B cell (primary cell): Measurements from ENCODE around the gene PBXIP1. TPM values are rescaled to one million over a fixed set of nuclear protein-coding genes. Genes with fewer than 3 reads are reported as not detected.

ENCODE experiments used
- ATAC-seq: fragments of 200-7000 bp; cut with Tn5 transposase; one replicate; pipeline ENCODE4 v1.10.0; 2021; ENCODE audit warnings: low read depth, mild to moderate bottlenecking, moderate number of reproducible peaks, moderate library complexity
- CTCF ChIA-PET: fragments of 350-600 bp; sonication (Branson Sonifier 250); formaldehyde crosslinking; loops from one replicate; lab custom pipeline; 2021; ENCODE audit warnings: antibody characterized with exemption, inconsistent platforms; lab: Charles Lee
- POLR2A ChIA-PET: fragments of 350-600 bp; sonication (Branson Sonifier 250); formaldehyde crosslinking; loops from one replicate; lab custom pipeline; 2021; ENCODE audit warnings: antibody characterized with exemption; lab: Charles Lee
- DNase-seq: peaks from one replicate; pipeline ENCODE4 v3.0.0; 2013
- H2AFZ ChIP-seq: 2 replicates; pipeline ENCODE4 v1.6.1; 2012; ENCODE audit warnings: mild to moderate bottlenecking, low read depth, low read length; ENCODE audit not compliant: insufficient read depth, poor library complexity, severe bottlenecking
- H3K27ac ChIP-seq, 2 donors: 1 replicate in 1 of 2; 2 replicates in 1 of 2; pipeline ENCODE4 v1.5.1; 2012 to 2013; ENCODE audit warnings: low read length in 2 of 2, mild to moderate bottlenecking in 2 of 2, moderate library complexity in 1 of 2
- H3K27me3 ChIP-seq, 4 experiments: fragments of 200-600 bp in 1 of 4; sonication (generic) in 1 of 4; replicated peaks in 1 of 4; 1 replicate in 2 of 4; 2 replicates in 2 of 4; pipeline versions ENCODE4 v1.6.1 to v1.7.0; 2013 to 2016; ENCODE audit warnings: low read length in 3 of 4, mild to moderate bottlenecking in 2 of 4, mixed read lengths in 1 of 4, moderate library complexity in 1 of 4; ENCODE audit not compliant: insufficient read depth in 4 of 4, control insufficient read depth in 3 of 4; ENCODE audit errors: control extremely low read depth in 1 of 4
- H3K36me3 ChIP-seq, 2 experiments: replicated peaks in 1 of 2; 1 replicate in 1 of 2; 2 replicates in 1 of 2; pipeline versions ENCODE4 v1.6.1 to v1.7.1; 2013; ENCODE audit warnings: low read length in 1 of 2; ENCODE audit not compliant: insufficient read depth in 2 of 2, control insufficient read depth in 1 of 2; ENCODE audit errors: control extremely low read depth in 1 of 2, extremely low read depth in 1 of 2
- H3K4me1 ChIP-seq, 2 donors: fragments of 200-600 bp in 1 of 2; sonication (generic) in 1 of 2; 1 replicate in 1 of 2; 2 replicates in 1 of 2; pipeline versions ENCODE4 v1.5.1 to v1.6.1; 2013 to 2017; ENCODE audit warnings: low read length in 2 of 2; ENCODE audit not compliant: control insufficient read depth in 2 of 2, insufficient read depth in 2 of 2
- H3K4me2 ChIP-seq: replicated peaks from 2 replicates; pipeline ENCODE3; 2012; ENCODE audit warnings: mild to moderate bottlenecking, low read depth, low read length; ENCODE audit not compliant: poor library complexity, severe bottlenecking
- H3K4me3 ChIP-seq, 5 experiments: fragments of 200-600 bp in 1 of 5; sonication (generic) in 1 of 5; 1 replicate in 3 of 5; 2 replicates in 2 of 5; pipeline versions ENCODE4 v1.5.1 to v1.7.0; 2011 to 2016; ENCODE audit warnings: low read length in 4 of 5, mild to moderate bottlenecking in 4 of 5, low read depth in 2 of 5, control low read depth in 1 of 5, moderate library complexity in 1 of 5; ENCODE audit not compliant: insufficient read depth in 1 of 5; ENCODE audit errors: control extremely low read depth in 1 of 5, extremely low read depth in 1 of 5
- H3K79me2 ChIP-seq: fragments of 200-600 bp; sonication (generic); one replicate; pipeline ENCODE4 v1.6.0; 2016; ENCODE audit warnings: low read length; ENCODE audit not compliant: control insufficient read depth, insufficient read depth
- H3K9ac ChIP-seq: fragments of 200-600 bp; sonication (generic); 2 replicates; pipeline ENCODE4 v1.6.1; 2017; ENCODE audit warnings: mild to moderate bottlenecking, low read length, moderate library complexity
- H3K9me3 ChIP-seq, 3 donors: one replicate each; pipeline versions ENCODE4 v1.6.1 to v1.7.1; 2013; ENCODE audit warnings: low read length in 2 of 3; ENCODE audit not compliant: control insufficient read depth in 2 of 3, insufficient read depth in 1 of 3; ENCODE audit errors: control extremely low read depth in 1 of 3
- H4K20me1 ChIP-seq: 2 replicates; pipeline ENCODE4 v1.6.0; 2012; ENCODE audit warnings: mild to moderate bottlenecking, low read length; ENCODE audit not compliant: insufficient read depth, control insufficient read depth, poor library complexity, severe bottlenecking
- H3K27ac Mint-ChIP-seq: one replicate; pipeline ENCODE4 v1.8.0; 2021; ENCODE audit warnings: mixed read lengths
- H3K27me3 Mint-ChIP-seq: one replicate; pipeline ENCODE4 v1.8.0; 2021; ENCODE audit warnings: mixed read lengths
- H3K4me1 Mint-ChIP-seq: one replicate; pipeline ENCODE4 v1.8.0; 2021; ENCODE audit warnings: mixed read lengths
- H3K4me3 Mint-ChIP-seq: one replicate; pipeline ENCODE4 v1.8.0; 2021; ENCODE audit warnings: mixed read lengths
- H3K9me3 Mint-ChIP-seq: one replicate; pipeline ENCODE4 v1.8.0; 2022; ENCODE audit warnings: mixed read lengths; ENCODE audit not compliant: insufficient read depth
- CTCF ChIP-seq: fragments of 200-600 bp; IDR thresholded peaks from one replicate; pipeline ENCODE4 v1.8.0; 2022; ENCODE audit warnings: antibody characterized with exemption, mild to moderate bottlenecking
- EZH2 ChIP-seq: IDR thresholded peaks from 2 replicates; pipeline ENCODE4 v1.6.1; 2012; ENCODE audit warnings: borderline replicate concordance, low read depth, mild to moderate bottlenecking, moderate library complexity, low read length; ENCODE audit not compliant: insufficient read depth, poor library complexity, severe bottlenecking
- WGBS: methylation state at CpG from one replicate; pipeline ENCODE4 v1.1.5; 2013; ENCODE audit warnings: missing lambda C conversion rate; ENCODE audit not compliant: insufficient coverage; 5-methylcytosine and 5-hydroxymethylcytosine counted together
- intact Hi-C: fragments of 100-400 bp; cut with micrococcal nuclease; formaldehyde crosslinking; loops from one replicate; pipeline ENCODE4 v1.10.0; 2022
- polyA plus RNA-seq: library from polyadenylated mRNA; depleted of rRNA; stranded (reverse); fragments of >200 nt; gene quantifications from 2 replicates; pipeline ENCODE4 v1.2.3, GENCODE V29; 2012
- total RNA-seq, 2 donors: library from RNA; stranded (reverse); fragments of 120-200 nt in 1 of 2; gene quantifications; 1 replicate in 1 of 2; 2 replicates in 1 of 2; pipeline versions ENCODE4 v1.2.3 to v1.2.4, GENCODE V29; 2013 to 2022

PBXIP1 gene
- total and polyA plus RNA-seq, 2 donors (not counting 1 experiment from before 2014, with no cell fraction given), result 77.6 to 212 TPM

GRCh38 chr1:154963643-154964042 is 7.7 kb upstream of the PBXIP1 start:
- peak overlapping the region; percentile 64 for H3K27ac Mint-ChIP-seq
- H3K4me1 Mint-ChIP-seq, result peaks cover 20% of the 10 kb centered on the region
- H3K4me3 ChIP-seq, result no peak overlapping the region
- DNase-seq, result no peak
- POLR2A ChIA-PET, result no interaction called here
- no peak for ATAC-seq
- peaks cover 21% of the 10 kb centered on the region for H4K20me1 ChIP-seq
- WGBS, result 97% methylated on average over 5 of the region's 8 CpGs
- H3K9me3 Mint-ChIP-seq, result no peaks in the 10 kb centered on the region
- CTCF ChIA-PET, result interaction anchor here (0.6 to 6.5 kb wide), 5 partner anchors 9 to 53 kb away, joined by 5 to 61 read pairs (median 9); partner anchors contain the start of genes CKS1B, FLAD1 and SHC1
- H3K79me2 ChIP-seq, result peaks cover 60% of the 10 kb centered on the region
- H3K4me1 ChIP-seq, result peaks cover 19 to 31% of the 10 kb centered on the region in 2 donors
- no peak for TF ChIP-seq EZH2
- no peak for TF ChIP-seq CTCF
- H3K9me3 ChIP-seq, result no peaks in the 10 kb centered on the region
- H3K27me3 ChIP-seq, result no peaks in the 10 kb centered on the region
- H2AFZ ChIP-seq, result no peak overlapping the region
- no peak overlapping the region for H3K9ac ChIP-seq
- no peak overlapping the region for H3K4me3 Mint-ChIP-seq
- intact Hi-C loops, result no loop called here
- H3K27ac ChIP-seq, result peak overlapping the region in 1 of 2 donors; percentile 96
- H3K27me3 Mint-ChIP-seq, result no peaks in the 10 kb centered on the region
- no peak overlapping the region for H3K4me2 ChIP-seq
- H3K36me3 ChIP-seq, result peaks cover 6 to 62% of the 10 kb centered on the region in 2 experiments

- Mint-ChIP-seq H3K9me3 (no peaks in the 10 kb centered on the region), H3K4me1 (peaks cover 23% of the 10 kb centered on the region), H3K27me3 (no peaks in the 10 kb centered on the region), H3K27ac (peak overlapping the region; percentile 63), H3K4me3 (peak overlapping the region; percentile 91)
- no peak for DNase-seq
- 93% methylated on average over 4 of the region's 6 CpGs for WGBS
- no peak overlapping the region for H2AFZ ChIP-seq
- peak overlapping the region; percentile 94 for H3K4me2 ChIP-seq
- peaks cover 19 to 31% of the 10 kb centered on the region in 2 donors for H3K4me1 ChIP-seq
- H3K9me3 ChIP-seq, result no peaks in the 10 kb centered on the region
- peak overlapping the region; percentile 86 for H3K9ac ChIP-seq
- peak overlapping the region; percentile 33 to 96 for H3K27ac ChIP-seq
- peak overlapping the region in 2 of 5 experiments; percentile 88 to 91 for H3K4me3 ChIP-seq
- peaks cover 22% of the 10 kb centered on the region for H4K20me1 ChIP-seq
- ChIA-PET POLR2A (interaction anchor here (2.5 kb wide), 1 partner anchor 11 kb away, joined by 26 read pairs; the partner anchor contains the start of gene CKS1B), CTCF (interaction anchor here (1.0 to 6.5 kb wide), 6 partner anchors 9 to 81 kb away, joined by 3 to 61 read pairs (median 18); partner anchors contain the start of genes CKS1B, FLAD1, PMVK and SHC1)
- peaks cover 6 to 61% of the 10 kb centered on the region in 2 experiments for H3K36me3 ChIP-seq
- TF ChIP-seq CTCF (no peak), EZH2 (no peak)
- no peaks in the 10 kb centered on the region for H3K27me3 ChIP-seq
- no peak for ATAC-seq
- H3K79me2 ChIP-seq, result peaks cover 59% of the 10 kb centered on the region
- intact Hi-C loops, result loop anchor here (1.0 kb wide), 1 partner anchor 36 kb away; no protein-coding TSS in a partner anchor
These were observed 7.0 kb upstream of the PBXIP1 start for GRCh38 chr1:154962795-154963330.
